ENCODE data around the gene GABRR1. TPM values are rescaled to one million over a fixed set of nuclear protein-coding genes. Genes with fewer than 3 reads are reported as not detected.

The GABRR1 gene
- total RNA-seq, 1 donor, result not detected

DNA sequence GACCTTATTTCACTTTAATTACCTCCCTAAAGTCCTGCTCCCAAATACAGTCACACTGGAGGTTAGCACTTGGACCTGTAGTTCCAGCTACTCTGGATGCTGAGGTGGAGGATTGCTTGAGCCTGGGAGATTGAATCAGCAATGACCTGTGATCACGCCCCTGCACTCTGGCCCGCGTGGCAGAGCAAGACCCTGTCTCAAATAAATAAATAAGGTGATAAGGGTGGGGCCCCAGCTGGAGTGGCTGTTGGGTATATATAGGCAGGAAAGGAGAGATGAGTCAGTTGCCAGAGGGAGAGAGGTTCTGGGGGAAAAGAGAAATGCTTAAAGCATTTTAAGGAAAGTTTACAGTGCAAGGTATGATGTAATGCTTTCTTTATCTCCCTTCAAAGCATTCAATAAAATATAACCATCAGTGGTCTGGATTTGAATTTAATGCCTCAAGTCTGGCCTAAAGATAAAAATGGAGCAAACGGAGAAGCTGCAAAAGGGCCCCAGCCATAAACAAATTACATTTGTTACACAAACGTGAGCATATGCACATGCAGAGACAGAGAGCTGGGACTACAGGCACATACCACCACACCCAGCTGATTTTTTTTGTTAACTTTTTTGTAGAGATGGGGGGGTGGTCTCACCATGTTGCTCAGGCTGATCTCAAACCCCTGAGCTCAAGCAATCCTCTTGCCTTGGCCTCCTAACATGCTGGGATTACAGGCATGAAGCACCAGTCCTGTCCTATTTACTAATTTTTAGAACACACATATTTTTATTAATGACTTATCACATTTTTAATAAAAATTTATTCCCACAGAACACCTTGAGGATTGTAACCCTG is 77.4 kb downstream of the GABRR1 start:
- no peak for DNase-seq (ENCODE audit: insufficient read length, low spot score, missing footprints)
- H2AFZ ChIP-seq (ENCODE audit: low read length), result no peak overlapping the region
- TF ChIP-seq, protein P1, sequence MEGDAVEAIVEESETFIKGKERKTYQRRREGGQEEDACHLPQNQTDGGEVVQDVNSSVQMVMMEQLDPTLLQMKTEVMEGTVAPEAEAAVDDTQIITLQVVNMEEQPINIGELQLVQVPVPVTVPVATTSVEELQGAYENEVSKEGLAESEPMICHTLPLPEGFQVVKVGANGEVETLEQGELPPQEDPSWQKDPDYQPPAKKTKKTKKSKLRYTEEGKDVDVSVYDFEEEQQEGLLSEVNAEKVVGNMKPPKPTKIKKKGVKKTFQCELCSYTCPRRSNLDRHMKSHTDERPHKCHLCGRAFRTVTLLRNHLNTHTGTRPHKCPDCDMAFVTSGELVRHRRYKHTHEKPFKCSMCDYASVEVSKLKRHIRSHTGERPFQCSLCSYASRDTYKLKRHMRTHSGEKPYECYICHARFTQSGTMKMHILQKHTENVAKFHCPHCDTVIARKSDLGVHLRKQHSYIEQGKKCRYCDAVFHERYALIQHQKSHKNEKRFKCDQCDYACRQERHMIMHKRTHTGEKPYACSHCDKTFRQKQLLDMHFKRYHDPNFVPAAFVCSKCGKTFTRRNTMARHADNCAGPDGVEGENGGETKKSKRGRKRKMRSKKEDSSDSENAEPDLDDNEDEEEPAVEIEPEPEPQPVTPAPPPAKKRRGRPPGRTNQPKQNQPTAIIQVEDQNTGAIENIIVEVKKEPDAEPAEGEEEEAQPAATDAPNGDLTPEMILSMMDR (IDR thresholded peaks at IDR 0.05; ENCODE audit: extremely low read depth, low read depth, low read length), result no peak

DNA sequence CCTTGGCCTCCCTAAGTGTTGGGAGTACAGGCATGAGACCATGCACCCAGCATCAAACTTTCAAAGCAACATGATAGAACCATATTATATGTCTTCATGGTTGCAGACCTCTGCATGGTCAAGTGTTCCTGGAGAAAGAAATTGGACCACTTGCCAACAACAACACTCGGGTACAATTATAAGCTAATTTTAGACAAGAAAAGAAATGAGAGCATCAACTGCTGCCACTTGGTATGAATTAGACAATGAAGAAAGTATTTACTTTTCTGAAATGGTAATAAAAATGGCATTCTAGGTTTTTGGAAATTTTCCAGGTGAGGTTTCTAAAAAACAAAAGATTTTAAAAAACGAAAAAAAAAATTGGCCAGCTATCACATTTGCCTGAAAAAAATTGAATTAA is 79.0 kb downstream of the GABRR1 start:
- H3K4me3 ChIP-seq (ENCODE audit: insufficient read depth, low read length), result no peak overlapping the region
- no peaks in the 10 kb centered on the region for H3K9me3 ChIP-seq (ENCODE audit: low read depth, low read length)
- no peak overlapping the region for H2AFZ ChIP-seq (ENCODE audit: low read length)
- H4K20me1 ChIP-seq (ENCODE audit: insufficient read depth, low read length), result no peaks in the 10 kb centered on the region
- TF ChIP-seq, protein P1 (IDR thresholded peaks at IDR 0.05; ENCODE audit: extremely low read depth, low read depth, low read length), result no peak
- H3K27ac ChIP-seq (ENCODE audit: low read depth, low read length), result no peak overlapping the region
- H3K27me3 ChIP-seq (ENCODE audit: insufficient read depth, low read length), result peaks cover 4% of the 10 kb centered on the region
- DNase-seq (ENCODE audit: insufficient read length, low spot score, missing footprints), result no peak
- no peak overlapping the region for H3K4me2 ChIP-seq (ENCODE audit: insufficient read depth, low read length)
- peaks cover 7% of the 10 kb centered on the region for H3K4me1 ChIP-seq (ENCODE audit: insufficient read depth, low read length)
- no peaks in the 10 kb centered on the region for H3K36me3 ChIP-seq (ENCODE audit: insufficient read depth, low read length)
- H3K79me2 ChIP-seq (ENCODE audit: insufficient read depth, low read length), result no peaks in the 10 kb centered on the region

More for the DNA sequence above, 77.4 kb downstream of the GABRR1 start:
- no peaks in the 10 kb centered on the region for H3K36me3 ChIP-seq (ENCODE audit: insufficient read depth, low read length)
- H4K20me1 ChIP-seq (ENCODE audit: insufficient read depth, low read length), result no peaks in the 10 kb centered on the region
- no peak overlapping the region for H3K4me2 ChIP-seq (ENCODE audit: insufficient read depth, low read length)
- H3K9me3 ChIP-seq (ENCODE audit: low read depth, low read length), result no peaks in the 10 kb centered on the region
- H3K27ac ChIP-seq (ENCODE audit: low read depth, low read length), result no peak overlapping the region
- peaks cover 7% of the 10 kb centered on the region for H3K4me1 ChIP-seq (ENCODE audit: insufficient read depth, low read length)
- H3K27me3 ChIP-seq (ENCODE audit: insufficient read depth, low read length), result peaks cover 10% of the 10 kb centered on the region
- no peak overlapping the region for H3K4me3 ChIP-seq (ENCODE audit: insufficient read depth, low read length)
- H3K79me2 ChIP-seq (ENCODE audit: insufficient read depth, low read length), result no peaks in the 10 kb centered on the region

DNA sequence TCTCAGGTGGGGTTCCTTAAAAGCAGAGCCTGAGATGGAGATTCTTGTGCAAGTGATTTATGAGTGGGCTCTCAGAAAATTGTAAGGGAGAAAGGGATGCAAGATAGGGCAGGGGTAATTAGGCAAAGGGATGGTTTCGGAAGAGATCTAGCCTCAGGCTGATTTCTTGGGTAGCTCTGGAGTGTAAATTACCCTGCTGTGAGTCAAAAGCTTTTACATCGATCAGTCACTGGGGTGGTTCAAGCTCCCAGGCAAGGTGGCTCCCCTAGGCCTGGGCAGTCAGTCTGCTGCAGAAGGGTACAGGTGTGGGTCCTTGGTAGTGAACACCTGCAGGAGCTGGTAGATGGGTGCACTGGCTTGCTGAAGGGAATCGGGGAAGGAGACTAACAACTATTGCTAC is 82.4 kb downstream of the GABRR1 start:
- no peak overlapping the region for H3K27ac ChIP-seq (ENCODE audit: low read depth, low read length)

DNA sequence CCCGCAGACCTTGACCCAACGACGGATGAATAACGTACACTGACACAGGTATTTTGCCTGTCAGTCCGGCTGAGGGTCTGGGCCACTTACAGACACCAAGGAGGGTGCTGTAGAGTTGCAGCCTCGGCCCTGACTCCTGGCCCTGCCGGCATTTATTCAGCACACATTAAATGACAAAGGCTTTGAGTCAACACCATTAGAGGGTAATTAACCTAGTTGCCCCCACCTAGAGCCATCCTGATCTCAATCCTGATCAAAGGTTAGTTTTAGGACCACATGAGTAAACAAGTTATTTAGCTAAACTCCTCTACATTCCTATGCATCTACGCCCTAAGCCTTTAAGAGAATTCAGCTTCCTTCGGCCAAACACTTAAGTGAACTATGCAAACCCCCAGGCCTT is 83.2 kb downstream of the GABRR1 start:
- no peaks in the 10 kb centered on the region for H3K4me1 ChIP-seq (ENCODE audit: insufficient read depth, low read length)
- no peaks in the 10 kb centered on the region for H3K9me3 ChIP-seq (ENCODE audit: low read depth, low read length)
- no peak overlapping the region for H3K4me3 ChIP-seq (ENCODE audit: insufficient read depth, low read length)
- H4K20me1 ChIP-seq (ENCODE audit: insufficient read depth, low read length), result no peaks in the 10 kb centered on the region
- DNase-seq (ENCODE audit: insufficient read length, low spot score, missing footprints), result no peak
- H3K79me2 ChIP-seq (ENCODE audit: insufficient read depth, low read length), result no peaks in the 10 kb centered on the region
- TF ChIP-seq, protein P1 (IDR thresholded peaks at IDR 0.05; ENCODE audit: extremely low read depth, low read depth, low read length), result no peak
- H3K27me3 ChIP-seq (ENCODE audit: insufficient read depth, low read length), result peaks cover 4% of the 10 kb centered on the region
- no peak overlapping the region for H3K27ac ChIP-seq (ENCODE audit: low read depth, low read length)
- H3K4me2 ChIP-seq (ENCODE audit: insufficient read depth, low read length), result no peak overlapping the region
- H2AFZ ChIP-seq (ENCODE audit: low read length), result no peak overlapping the region
- no peaks in the 10 kb centered on the region for H3K36me3 ChIP-seq (ENCODE audit: insufficient read depth, low read length)

More for the DNA sequence above, 82.4 kb downstream of the GABRR1 start:
- peaks cover 4% of the 10 kb centered on the region for H3K27me3 ChIP-seq (ENCODE audit: insufficient read depth, low read length)
- no peak overlapping the region for H3K4me3 ChIP-seq (ENCODE audit: insufficient read depth, low read length)
- H2AFZ ChIP-seq (ENCODE audit: low read length), result no peak overlapping the region
- TF ChIP-seq, protein P1 (IDR thresholded peaks at IDR 0.05; ENCODE audit: extremely low read depth, low read depth, low read length), result no peak
- no peak overlapping the region for H3K4me2 ChIP-seq (ENCODE audit: insufficient read depth, low read length)
- H3K9me3 ChIP-seq (ENCODE audit: low read depth, low read length), result no peaks in the 10 kb centered on the region
- H3K36me3 ChIP-seq (ENCODE audit: insufficient read depth, low read length), result no peaks in the 10 kb centered on the region
- H4K20me1 ChIP-seq (ENCODE audit: insufficient read depth, low read length), result no peaks in the 10 kb centered on the region
- H3K4me1 ChIP-seq (ENCODE audit: insufficient read depth, low read length), result no peaks in the 10 kb centered on the region
- no peak for DNase-seq (ENCODE audit: insufficient read length, low spot score, missing footprints)
- no peaks in the 10 kb centered on the region for H3K79me2 ChIP-seq (ENCODE audit: insufficient read depth, low read length)
